ENCODE data around the gene HBG2. TPM values are rescaled to one million over a fixed set of nuclear protein-coding genes. Genes with fewer than 3 reads are reported as not detected.
"Not testable (repeated sequence)": the region's sequence is repeated elsewhere in the genome, so short reads cannot be mapped to it uniquely, and the experiment has no call there.

Gene HBG2
- total and polyA plus RNA-seq, 2 experiments from 2014 or later, result not detected

- TF ChIP-seq ZNF462 (CRISPR knock-in tag; IDR thresholded peaks at IDR 0.05) (no peak), ZNF331 (CRISPR knock-in tag; IDR thresholded peaks at IDR 0.05; ENCODE audit: low read depth) (no peak), ZNF114 (CRISPR knock-in tag; IDR thresholded peaks at IDR 0.05) (no peak), STAT1 (IDR thresholded peaks at IDR 0.05; ENCODE audit: unreplicated experiment) (no peak), CREB1 (CRISPR knock-in tag; IDR thresholded peaks at IDR 0.05; ENCODE audit: low read depth) (no peak)
These were observed 3.9 kb downstream of the HBG2 start (continued) for GRCh38 chr11:5250543-5251204.

- not testable (repeated sequence) for H3K27ac ChIP-seq (ENCODE audit: low read depth); H3K27ac Mint-ChIP-seq; H3K4me3 ChIP-seq; H3K9me2 ChIP-seq (ENCODE audit: insufficient read depth); H3K9me3 Mint-ChIP-seq; H3K27me3 ChIP-seq (ENCODE audit: insufficient read depth); H4K20me1 ChIP-seq (replicated peaks; ENCODE audit: insufficient read depth); H3K4me1 Mint-ChIP-seq; H3K4me3 Mint-ChIP-seq; H3K27me3 Mint-ChIP-seq (ENCODE audit: insufficient read depth, low read depth, poor library complexity); H3F3A ChIP-seq (replicated peaks; ENCODE audit: low read depth); H3K4me1 ChIP-seq (ENCODE audit: insufficient read depth); DNase-seq (ENCODE audit: low spot score); H2AFZ ChIP-seq; H3K36me3 Mint-ChIP-seq (ENCODE audit: low read depth); H3K4me2 ChIP-seq; H3K36me3 ChIP-seq (ENCODE audit: insufficient read depth); ATAC-seq; H3K79me2 ChIP-seq (replicated peaks; ENCODE audit: insufficient read depth)
These were observed 4.7 kb downstream of the HBG2 start, which contains the start of gene HBG1 for GRCh38 chr11:5249807-5250396. Gene HBG1 (minus strand): TSS chr11:5249857. CDS start chr11:5249804, 53 bp downstream.

- H3K36me3 Mint-ChIP-seq (ENCODE audit: low read depth); DNase-seq (ENCODE audit: low spot score); H3K36me3 ChIP-seq (ENCODE audit: insufficient read depth); H3F3A ChIP-seq (replicated peaks; ENCODE audit: low read depth); H3K4me1 ChIP-seq (ENCODE audit: insufficient read depth); H3K9me3 Mint-ChIP-seq; H3K9me2 ChIP-seq (ENCODE audit: insufficient read depth); H4K20me1 ChIP-seq (replicated peaks; ENCODE audit: insufficient read depth); H3K4me2 ChIP-seq; H3K4me3 ChIP-seq; H2AFZ ChIP-seq; H3K79me2 ChIP-seq (replicated peaks; ENCODE audit: insufficient read depth); H3K27me3 ChIP-seq (ENCODE audit: insufficient read depth); H3K4me1 Mint-ChIP-seq; ATAC-seq; H3K27ac Mint-ChIP-seq; H3K27ac ChIP-seq (ENCODE audit: low read depth); H3K4me3 Mint-ChIP-seq: not testable (repeated sequence)
- H3K27me3 Mint-ChIP-seq (ENCODE audit: insufficient read depth, low read depth, poor library complexity), result peaks cover 11% of the 10 kb centered on the region
These were observed 6.1 kb downstream of the HBG2 start for GRCh38 chr11:5248498-5248897.

All from GM23338 (cell line).